T-helper 1 cell (primary cell): ENCODE data around the gene PDE5A.
"Not testable (repeated sequence)": the region's sequence is repeated elsewhere in the genome, so short reads cannot be mapped to it uniquely, and the experiment has no call there.

ENCODE experiments used
- DNase-seq, 5 donors: peaks; one replicate each; pipeline ENCODE4 v3.0.0-alpha.2; 2012 to 2020

The PDE5A gene

GRCh38 chr4:119518230-119518892, 110.2 kb downstream of the PDE5A start:
- DNase-seq, result no peak

GRCh38 chr4:119517361-119518229, 111.0 kb downstream of the PDE5A start:
- no peak for DNase-seq

GRCh38 chr4:119512398-119512797, 116.2 kb downstream of the PDE5A start:
- no peak for DNase-seq

- DNase-seq, result no peak
Observed at GRCh38 chr4:119510395-119511149, 118.0 kb downstream of the PDE5A start.

GRCh38 chr4:119508281-119508680, 120.3 kb downstream of the PDE5A start:
- no peak for DNase-seq

- no peak for DNase-seq
Observed at GRCh38 chr4:119506806-119507205, 121.8 kb downstream of the PDE5A start.

GRCh38 chr4:119504616-119505015, 124.0 kb downstream of the PDE5A start:
- DNase-seq, result no peak

- DNase-seq, result no peak
Observed at GRCh38 chr4:119501740-119502139, 126.9 kb downstream of the PDE5A start.

GRCh38 chr4:119498527-119498926, 130.1 kb downstream of the PDE5A start:
- no peak for DNase-seq

- no peak for DNase-seq
Observed at GRCh38 chr4:119493886-119494285, 134.7 kb downstream of the PDE5A start.

- no peak for DNase-seq
Observed at GRCh38 chr4:119493419-119493818, 135.2 kb downstream of the PDE5A start.

- DNase-seq, result no peak
Observed at GRCh38 chr4:119490335-119490734, 138.3 kb downstream of the PDE5A start.

GRCh38 chr4:119489305-119489704, 139.3 kb downstream of the PDE5A start:
- no peak for DNase-seq

- DNase-seq, result no peak
Observed at GRCh38 chr4:119480331-119480730, 148.3 kb downstream of the PDE5A start.

GRCh38 chr4:119479835-119480234, 148.8 kb downstream of the PDE5A start:
- DNase-seq, result no peak

- DNase-seq, result no peak
Observed at GRCh38 chr4:119479180-119479808, 149.3 kb downstream of the PDE5A start.

GRCh38 chr4:119478446-119479179, 150.0 kb downstream of the PDE5A start:
- DNase-seq, result no peak

GRCh38 chr4:119477412-119478053, 151.1 kb downstream of the PDE5A start:
- no peak for DNase-seq

- DNase-seq, result no peak
Observed at GRCh38 chr4:119471259-119471658, 157.3 kb downstream of the PDE5A start.

GRCh38 chr4:119470737-119471063, 157.9 kb downstream of the PDE5A start:
- DNase-seq, result not testable (repeated sequence)

- not testable (repeated sequence) for DNase-seq
Observed at GRCh38 chr4:119470021-119470736, 158.4 kb downstream of the PDE5A start.
